Natural killer cell (primary cell): ENCODE data around the gene CEL. TPM values are rescaled to one million over a fixed set of nuclear protein-coding genes. Genes with fewer than 3 reads are reported as not detected.

Experiments
- ATAC-seq, 3 donors: fragments of 150-1000 bp in 2 of 3; fragments of 200-7000 bp in 1 of 3; cut with Tn5 transposase; 1 replicate in 1 of 3; 2 replicates in 2 of 3; pipeline ENCODE4 v1.10.0; 2021; ENCODE audit warnings: mild to moderate bottlenecking in 2 of 3, moderate library complexity in 2 of 3
- DNase-seq, 2 donors: peaks; one replicate each; pipeline versions ENCODE4 v3.0.0 to v3.0.0-alpha.2; 2013 to 2021; ENCODE audit warnings: mixed read lengths in 1 of 2
- H3K27ac ChIP-seq: one replicate; pipeline ENCODE4 v1.5.1; 2013; ENCODE audit warnings: mild to moderate bottlenecking, low read length
- H3K27me3 ChIP-seq: one replicate; pipeline ENCODE4 v1.6.1; 2013; ENCODE audit warnings: low read length; ENCODE audit not compliant: control insufficient read depth, insufficient read depth
- H3K36me3 ChIP-seq: one replicate; pipeline ENCODE4 v1.6.1; 2013; ENCODE audit warnings: low read length; ENCODE audit not compliant: control insufficient read depth, insufficient read depth
- H3K4me1 ChIP-seq: one replicate; pipeline ENCODE4 v1.6.1; 2013; ENCODE audit warnings: low read length; ENCODE audit not compliant: control insufficient read depth, insufficient read depth
- H3K4me3 ChIP-seq: one replicate; pipeline ENCODE4 v1.5.1; 2013; ENCODE audit warnings: low read length
- H3K9me3 ChIP-seq: one replicate; pipeline ENCODE4 v1.6.1; 2013; ENCODE audit warnings: low read length; ENCODE audit not compliant: control insufficient read depth, insufficient read depth
- H3K27ac Mint-ChIP-seq, 2 donors: one replicate each; pipeline ENCODE4 v1.8.0; 2022; ENCODE audit warnings: mild to moderate bottlenecking in 2 of 2, mixed read lengths in 2 of 2, moderate library complexity in 1 of 2
- H3K27me3 Mint-ChIP-seq, 2 donors: one replicate each; pipeline ENCODE4 v1.8.0; 2022; ENCODE audit warnings: low read depth in 2 of 2, mixed read lengths in 2 of 2
- H3K36me3 Mint-ChIP-seq: one replicate; pipeline ENCODE4 v1.8.0; 2022; ENCODE audit warnings: mixed read lengths
- H3K4me1 Mint-ChIP-seq, 2 donors: one replicate each; pipeline ENCODE4 v1.8.0; 2022; ENCODE audit warnings: mixed read lengths in 2 of 2
- H3K4me3 Mint-ChIP-seq: one replicate; pipeline ENCODE4 v1.8.0; 2022; ENCODE audit warnings: mild to moderate bottlenecking, moderate library complexity, mixed read lengths
- H3K9me3 Mint-ChIP-seq, 2 donors: one replicate each; pipeline ENCODE4 v1.8.0; 2022; ENCODE audit warnings: mixed read lengths in 2 of 2
- WGBS: methylation state at CpG from one replicate; pipeline ENCODE4 v1.1.7; 2013; ENCODE audit warnings: missing lambda C conversion rate; ENCODE audit not compliant: insufficient coverage; 5-methylcytosine and 5-hydroxymethylcytosine counted together
- intact Hi-C: fragments of 100-400 bp; cut with micrococcal nuclease; formaldehyde crosslinking; loops from one replicate; pipeline ENCODE4 v1.14.2; 2022
- total RNA-seq, 4 donors: library from RNA; stranded (reverse); fragments of 120-200 nt in 1 of 4; gene quantifications; one replicate each; pipeline versions ENCODE4 v1.2.3 to v1.2.4, GENCODE V29; 2013 to 2022
- TF ChIP-seq, protein P1 (sequence below): fragments of 200-600 bp; IDR thresholded peaks from one replicate; pipeline ENCODE4 v1.8.0; 2022; ENCODE audit warnings: antibody characterized with exemption

CEL gene
- total RNA-seq, 3 donors from 2014 or later (not counting 1 experiment from before 2014, with no cell fraction given) = 0.18 to 0.68 (median 0.42) TPM

DNA sequence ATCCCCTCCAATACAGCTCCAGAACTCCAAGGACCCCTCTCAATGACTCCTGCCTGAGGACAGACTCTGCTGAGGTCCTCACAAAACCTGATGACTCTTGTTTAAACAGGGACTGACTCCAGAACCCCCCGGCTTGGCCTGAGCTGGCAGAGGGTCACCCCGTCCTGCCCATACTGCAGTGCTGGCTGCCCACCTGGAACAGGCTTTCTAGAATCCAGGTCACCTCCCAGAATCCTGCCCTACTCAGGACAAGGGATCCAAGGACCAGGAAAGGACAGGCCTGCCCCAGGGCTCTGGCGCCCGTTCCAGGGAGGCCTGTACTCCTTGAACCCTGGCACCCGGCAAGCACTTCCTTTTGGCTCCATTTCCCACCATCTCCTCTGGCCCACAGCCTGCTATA lies 37.1 kb downstream of the CEL start:
- Mint-ChIP-seq H3K36me3 (peaks cover 11% of the 10 kb centered on the region), H3K27me3 (no peaks in the 10 kb centered on the region)
- no peak overlapping the region for H3K27ac ChIP-seq

GRCh38 chr9:133099726-133100505 lies 38.1 kb downstream of the CEL start:
- Mint-ChIP-seq H3K36me3 (peaks cover 11% of the 10 kb centered on the region), H3K27me3 (no peaks in the 10 kb centered on the region), H3K4me1 (peaks cover 0 to 6% of the 10 kb centered on the region in 2 donors), H3K9me3 (peaks cover 0 to 7% of the 10 kb centered on the region in 2 donors), H3K4me3 (no peak overlapping the region), H3K27ac (no peak overlapping the region)
- H3K9me3 ChIP-seq = no peaks in the 10 kb centered on the region
- no peak overlapping the region for H3K4me3 ChIP-seq
- no peaks in the 10 kb centered on the region for H3K27me3 ChIP-seq
- H3K27ac ChIP-seq = no peak overlapping the region
- DNase-seq (no peak), ATAC-seq (no peak)
- intact Hi-C loops = no loop called here
- H3K4me1 ChIP-seq = peaks cover 5% of the 10 kb centered on the region
- TF ChIP-seq, protein P1, sequence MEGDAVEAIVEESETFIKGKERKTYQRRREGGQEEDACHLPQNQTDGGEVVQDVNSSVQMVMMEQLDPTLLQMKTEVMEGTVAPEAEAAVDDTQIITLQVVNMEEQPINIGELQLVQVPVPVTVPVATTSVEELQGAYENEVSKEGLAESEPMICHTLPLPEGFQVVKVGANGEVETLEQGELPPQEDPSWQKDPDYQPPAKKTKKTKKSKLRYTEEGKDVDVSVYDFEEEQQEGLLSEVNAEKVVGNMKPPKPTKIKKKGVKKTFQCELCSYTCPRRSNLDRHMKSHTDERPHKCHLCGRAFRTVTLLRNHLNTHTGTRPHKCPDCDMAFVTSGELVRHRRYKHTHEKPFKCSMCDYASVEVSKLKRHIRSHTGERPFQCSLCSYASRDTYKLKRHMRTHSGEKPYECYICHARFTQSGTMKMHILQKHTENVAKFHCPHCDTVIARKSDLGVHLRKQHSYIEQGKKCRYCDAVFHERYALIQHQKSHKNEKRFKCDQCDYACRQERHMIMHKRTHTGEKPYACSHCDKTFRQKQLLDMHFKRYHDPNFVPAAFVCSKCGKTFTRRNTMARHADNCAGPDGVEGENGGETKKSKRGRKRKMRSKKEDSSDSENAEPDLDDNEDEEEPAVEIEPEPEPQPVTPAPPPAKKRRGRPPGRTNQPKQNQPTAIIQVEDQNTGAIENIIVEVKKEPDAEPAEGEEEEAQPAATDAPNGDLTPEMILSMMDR = no peak
- 97% methylated on average over 12 of the region's 12 CpGs for WGBS
- peaks cover 77% of the 10 kb centered on the region for H3K36me3 ChIP-seq

More for the DNA sequence above, 37.1 kb downstream of the CEL start:
- H3K36me3 ChIP-seq = peaks cover 72% of the 10 kb centered on the region
- no peaks in the 10 kb centered on the region for H3K27me3 ChIP-seq
- no peak for ATAC-seq
- no peak for DNase-seq
- WGBS = over 99% methylated on average over 5 of the region's 5 CpGs
- Mint-ChIP-seq H3K4me1 (peaks cover 0 to 6% of the 10 kb centered on the region in 2 donors), H3K9me3 (peaks cover 0 to 7% of the 10 kb centered on the region in 2 donors), H3K27ac (no peak overlapping the region), H3K4me3 (no peak overlapping the region)
- intact Hi-C loops = no loop called here
- no peak overlapping the region for H3K4me3 ChIP-seq
- TF ChIP-seq, protein P1 = no peak
- H3K9me3 ChIP-seq = no peaks in the 10 kb centered on the region
- H3K4me1 ChIP-seq = peaks cover 5% of the 10 kb centered on the region

DNA sequence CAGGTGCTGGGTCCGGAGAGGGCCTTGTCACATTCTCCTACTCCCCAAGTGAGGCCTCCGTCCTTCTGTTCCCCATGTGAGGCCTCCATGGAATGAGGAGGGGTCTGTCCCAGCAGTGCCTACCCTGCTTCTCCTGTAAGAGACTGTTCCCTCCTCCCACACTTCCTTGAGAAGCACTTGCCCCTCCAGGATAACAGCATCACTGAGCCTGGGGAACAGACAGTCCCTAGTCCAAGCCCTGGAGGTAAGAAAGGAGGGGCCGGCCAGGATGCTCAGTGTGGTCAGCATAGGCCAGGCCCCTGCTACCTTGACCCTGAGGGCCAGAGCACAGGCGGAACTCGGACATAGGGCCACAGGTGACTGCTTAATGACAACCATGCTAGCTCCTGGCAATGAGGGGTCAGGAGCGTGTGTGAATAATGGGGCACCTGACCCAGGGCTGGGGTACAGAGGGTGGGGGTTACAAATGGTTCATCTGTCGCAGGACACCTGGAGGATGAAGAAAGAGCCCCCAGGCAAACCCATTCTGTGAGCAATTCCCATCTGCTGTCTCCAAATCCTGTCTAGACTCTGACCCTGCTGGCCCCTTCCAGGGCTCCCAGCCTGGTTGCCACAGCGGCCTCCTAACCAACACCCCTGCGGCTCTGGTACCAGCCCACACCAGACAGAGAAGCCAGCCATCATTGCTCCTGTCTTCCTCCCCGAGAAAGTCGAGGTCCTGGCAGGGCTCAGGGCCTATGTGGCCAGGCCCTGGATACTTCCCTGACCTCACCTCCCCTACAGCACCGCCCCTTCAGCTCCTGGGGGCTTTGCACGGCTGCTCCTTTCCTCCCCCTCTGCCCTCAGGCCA lies 39.0 kb downstream of the CEL start:
- H3K27ac ChIP-seq = no peak overlapping the region
- TF ChIP-seq, protein P1 = no peak
- Mint-ChIP-seq H3K4me1 (peaks cover 0 to 6% of the 10 kb centered on the region in 2 donors), H3K9me3 (peaks cover 0 to 7% of the 10 kb centered on the region in 2 donors), H3K27ac (peak overlapping the region; percentile 71 to 75), H3K36me3 (peaks cover 11% of the 10 kb centered on the region), H3K27me3 (no peaks in the 10 kb centered on the region), H3K4me3 (no peak overlapping the region)
- 97% methylated on average over 13 of the region's 13 CpGs for WGBS
- peaks cover 82% of the 10 kb centered on the region for H3K36me3 ChIP-seq
- DNase-seq (no peak), ATAC-seq (no peak)
- H3K9me3 ChIP-seq = no peaks in the 10 kb centered on the region
- peaks cover 5% of the 10 kb centered on the region for H3K4me1 ChIP-seq
- no peak overlapping the region for H3K4me3 ChIP-seq
- intact Hi-C loops = no loop called here
- H3K27me3 ChIP-seq = no peaks in the 10 kb centered on the region
